Astrocyte of the cerebellum (primary cell): ENCODE results near the gene PRDM16.

ENCODE experiments used
- DNase-seq: peaks from one replicate; pipeline ENCODE4 v3.0.0-alpha.2; 2011; ENCODE audit warnings: low read depth
- H3K4me3 ChIP-seq: 2 replicates; pipeline ENCODE4 v1.5.1; 2011; ENCODE audit warnings: mild to moderate bottlenecking, low read depth, low read length, moderate library complexity
- CTCF ChIP-seq: IDR thresholded peaks from 2 replicates; pipeline ENCODE4 v1.5.1; 2012; ENCODE audit warnings: low read length, low read depth, moderate library complexity, mild to moderate bottlenecking; ENCODE audit errors: missing control alignments
- in situ Hi-C: cut with HindIII; loops from 2 replicates; pipeline ENCODE4 v1.10.0; 2017; ENCODE audit warnings: low sequenced_read_pairs

PRDM16 gene

GRCh38 chr1:3136532-3136931 is 67.5 kb downstream of the PRDM16 start:
- no peak for DNase-seq
- in situ Hi-C loops: no loop called here
- no peak for TF ChIP-seq CTCF
- H3K4me3 ChIP-seq: no peak overlapping the region

- no peak for TF ChIP-seq CTCF
- in situ Hi-C loops: no loop called here
- H3K4me3 ChIP-seq: no peak overlapping the region
- DNase-seq: no peak
These were observed 68.4 kb downstream of the PRDM16 start for GRCh38 chr1:3137111-3138100.

GRCh38 chr1:3138623-3139151 is 69.7 kb downstream of the PRDM16 start:
- DNase-seq: no peak
- H3K4me3 ChIP-seq: no peak overlapping the region
- no peak for TF ChIP-seq CTCF
- in situ Hi-C loops: no loop called here

GRCh38 chr1:3139451-3139852 is 70.4 kb downstream of the PRDM16 start:
- in situ Hi-C loops: no loop called here
- no peak for TF ChIP-seq CTCF
- H3K4me3 ChIP-seq: no peak overlapping the region
- DNase-seq: no peak

- H3K4me3 ChIP-seq: no peak overlapping the region
- DNase-seq: no peak
- TF ChIP-seq CTCF: no peak
- in situ Hi-C loops: no loop called here
These were observed 70.9 kb downstream of the PRDM16 start for GRCh38 chr1:3139871-3140361.

- TF ChIP-seq CTCF: no peak
- in situ Hi-C loops: no loop called here
- no peak overlapping the region for H3K4me3 ChIP-seq
- no peak for DNase-seq
These were observed 71.4 kb downstream of the PRDM16 start for GRCh38 chr1:3140437-3140836.
